Ramos (cell line): ENCODE measurements around the gene BMP5.

Experiments used
- in situ Hi-C: fragments of 300-500 bp; cut with MboI; formaldehyde crosslinking; loops from one replicate; pipeline ENCODE4 v1.14.3; 2022; ENCODE audit warnings: low sequenced_read_pairs; ENCODE audit not compliant: unreplicated experiment

Gene BMP5

DNA sequence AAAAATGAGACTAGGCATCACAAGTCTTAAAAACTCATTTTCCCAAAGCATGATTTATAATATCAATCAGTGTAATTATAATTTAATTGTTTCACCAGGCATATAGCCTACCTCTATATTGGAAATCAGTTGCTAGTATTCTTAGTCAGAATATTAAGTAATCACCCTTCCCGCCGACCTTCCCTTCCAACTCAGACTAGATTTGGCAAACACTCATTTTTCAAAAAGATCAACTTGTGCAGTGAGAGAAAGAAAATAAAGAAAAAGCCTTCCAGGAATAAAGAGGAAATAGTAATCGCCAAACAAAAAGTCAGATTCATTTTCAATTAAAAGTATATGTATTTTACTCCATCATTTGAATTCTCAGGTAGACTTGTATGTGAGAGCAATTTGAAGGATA lies 1.9 kb upstream of the BMP5 start:
- in situ Hi-C loops, result no loop called here

DNA sequence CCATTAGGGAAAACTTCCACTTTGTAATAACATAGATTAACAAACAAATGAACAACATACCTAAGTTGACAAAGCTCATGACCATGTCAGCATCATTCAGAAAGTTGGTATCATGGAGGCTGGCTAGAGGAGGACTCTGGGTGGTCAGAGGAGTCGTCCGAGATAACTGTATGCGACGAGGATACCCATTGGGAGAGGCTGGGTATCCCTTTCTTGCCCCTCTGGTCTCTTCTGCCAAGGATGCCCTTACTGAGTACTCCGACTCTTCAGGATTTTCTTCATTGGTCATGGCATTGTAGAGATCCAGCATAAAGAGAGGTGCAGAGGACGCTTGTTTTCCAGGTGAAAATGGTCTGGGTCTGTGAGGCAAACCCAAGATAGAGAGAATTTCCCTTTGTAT lies 1.1 kb downstream of the BMP5 start:
- in situ Hi-C loops, result no loop called here

DNA sequence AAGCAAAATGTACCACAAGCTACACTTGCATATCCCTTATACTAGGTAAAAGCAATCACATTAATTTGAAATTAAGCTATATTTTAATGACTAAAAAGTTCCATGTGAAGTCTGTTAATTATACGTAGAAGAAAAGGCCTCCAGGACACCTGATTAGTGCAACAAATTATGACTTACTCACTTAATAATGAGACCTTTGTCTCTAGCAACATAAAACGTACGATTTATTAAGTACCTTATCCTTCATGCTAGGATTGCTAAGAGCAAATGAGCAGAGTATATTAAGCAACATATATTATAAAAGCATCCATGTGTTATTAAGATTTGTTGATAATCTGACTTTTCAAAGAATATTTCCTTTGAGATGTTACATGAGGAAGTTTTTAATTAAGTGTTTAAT lies 2.5 kb downstream of the BMP5 start:
- in situ Hi-C loops, result no loop called here

DNA sequence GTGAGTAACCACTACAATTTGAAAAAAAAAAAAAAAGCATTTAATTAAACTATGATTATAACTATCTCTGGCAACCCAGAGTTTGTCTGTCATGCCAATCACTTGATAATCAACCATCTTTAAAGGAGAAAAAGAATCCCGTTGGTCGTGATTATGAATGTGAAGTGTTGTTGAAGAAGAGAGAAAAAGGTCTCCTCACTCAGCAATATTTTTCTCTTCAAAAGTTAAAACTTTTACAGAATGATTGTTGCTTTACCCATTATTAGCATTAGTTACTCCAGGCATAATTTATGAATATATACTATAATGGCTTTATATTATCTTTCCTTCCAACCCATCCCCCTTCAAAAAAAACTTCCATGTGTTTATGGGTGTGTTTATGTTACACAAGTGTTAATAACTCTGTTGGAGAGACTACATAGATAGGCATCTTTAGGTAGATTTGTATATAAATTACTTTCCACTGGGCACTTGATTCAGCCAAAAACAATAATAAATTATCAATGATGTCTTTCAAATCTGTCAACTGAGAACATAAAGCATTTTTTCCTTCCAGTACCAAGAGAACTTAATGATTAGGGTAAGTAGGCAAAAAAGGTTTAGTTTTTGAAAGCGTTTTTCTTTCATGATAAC lies 5.1 kb downstream of the BMP5 start:
- in situ Hi-C loops, result no loop called here

DNA sequence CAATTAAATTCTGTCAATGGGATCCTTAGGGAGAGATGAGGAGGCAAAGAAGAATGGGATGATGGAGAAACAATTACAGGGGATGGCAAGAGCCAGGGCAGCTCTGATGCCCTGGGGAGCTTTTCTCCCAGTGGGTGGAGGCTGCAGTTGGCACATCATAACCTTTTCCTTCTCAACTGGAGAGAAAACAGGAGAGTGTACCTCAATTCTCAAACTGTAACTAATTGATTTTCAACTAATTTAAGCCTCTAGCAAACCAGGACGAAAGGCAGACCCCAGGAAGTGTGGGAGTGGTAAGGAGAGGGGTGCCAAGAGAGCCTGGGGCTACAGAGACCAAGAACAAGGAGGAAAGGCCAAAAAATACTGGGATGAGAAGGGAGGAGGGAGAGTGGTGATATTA lies 5.7 kb downstream of the BMP5 start:
- in situ Hi-C loops, result no loop called here

DNA sequence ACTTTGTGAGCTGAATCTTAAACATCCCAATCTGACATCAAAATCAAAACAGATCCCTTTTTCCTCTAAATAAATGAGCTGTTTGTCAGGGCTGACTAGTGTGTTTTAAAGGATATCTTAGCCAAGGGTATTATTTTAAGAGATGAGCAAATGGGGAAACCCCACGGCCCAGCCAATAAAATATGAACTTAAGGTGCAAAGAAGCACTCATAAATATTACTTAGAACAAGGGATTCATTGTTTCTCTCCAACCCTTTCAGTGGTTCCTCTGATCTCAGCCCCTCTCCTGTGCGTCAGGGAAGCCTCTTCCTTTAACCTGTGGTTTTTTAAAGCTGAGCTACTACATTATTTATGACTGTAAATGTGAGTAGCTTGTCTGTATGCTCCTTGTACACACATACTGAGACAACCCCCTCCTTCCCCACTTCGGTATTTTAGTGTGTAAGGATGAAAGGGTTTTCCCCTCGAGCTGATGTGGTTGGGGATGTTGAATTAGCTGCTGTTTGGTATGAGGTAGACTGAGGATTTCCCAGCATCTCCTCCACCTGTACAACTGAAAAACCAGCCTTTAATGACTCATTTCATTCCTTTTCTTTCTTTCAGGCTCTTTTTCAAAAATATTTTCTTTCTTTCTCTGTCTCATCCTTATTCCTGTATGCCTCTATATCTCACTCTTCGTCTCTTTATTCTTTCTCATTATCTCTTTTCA lies 6.5 kb downstream of the BMP5 start:
- in situ Hi-C loops, result no loop called here

DNA sequence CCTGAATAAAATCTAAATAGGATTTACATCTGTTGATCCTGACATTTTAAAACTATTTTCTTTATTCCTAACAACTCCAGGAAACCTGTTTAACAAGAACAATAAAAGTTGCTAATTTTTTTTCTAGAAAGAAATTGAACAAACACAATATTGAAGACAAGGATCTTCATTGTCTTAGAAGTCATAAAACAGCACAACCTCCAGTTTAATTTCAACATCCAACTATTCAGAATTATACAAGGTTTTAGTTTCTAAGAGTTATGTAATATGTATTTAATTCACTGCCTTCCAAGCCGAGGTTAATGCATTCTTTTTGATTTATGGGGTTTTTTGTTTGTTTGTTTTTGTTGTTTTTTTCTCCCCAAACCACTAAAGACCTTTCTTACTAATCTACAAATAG lies 7.2 kb downstream of the BMP5 start:
- in situ Hi-C loops, result no loop called here

DNA sequence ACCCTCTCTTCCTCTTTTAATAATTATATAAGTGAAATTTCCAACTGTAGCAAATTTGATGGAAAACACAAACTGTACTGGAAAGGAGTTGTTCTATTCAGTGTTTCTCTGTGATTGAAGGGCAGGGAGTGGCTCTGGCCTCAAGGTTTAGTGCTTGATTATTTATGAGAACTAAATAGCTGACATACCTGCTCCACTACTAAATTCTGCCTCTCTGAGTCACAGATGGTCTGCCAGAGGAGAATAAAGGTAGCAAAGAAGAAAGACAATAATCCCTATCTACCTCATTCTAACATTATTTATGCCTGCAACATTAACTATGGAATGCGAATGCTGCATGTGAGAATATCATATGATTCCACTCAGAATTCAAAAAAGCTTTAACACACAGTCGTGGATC lies 9.3 kb downstream of the BMP5 start:
- in situ Hi-C loops, result no loop called here

DNA sequence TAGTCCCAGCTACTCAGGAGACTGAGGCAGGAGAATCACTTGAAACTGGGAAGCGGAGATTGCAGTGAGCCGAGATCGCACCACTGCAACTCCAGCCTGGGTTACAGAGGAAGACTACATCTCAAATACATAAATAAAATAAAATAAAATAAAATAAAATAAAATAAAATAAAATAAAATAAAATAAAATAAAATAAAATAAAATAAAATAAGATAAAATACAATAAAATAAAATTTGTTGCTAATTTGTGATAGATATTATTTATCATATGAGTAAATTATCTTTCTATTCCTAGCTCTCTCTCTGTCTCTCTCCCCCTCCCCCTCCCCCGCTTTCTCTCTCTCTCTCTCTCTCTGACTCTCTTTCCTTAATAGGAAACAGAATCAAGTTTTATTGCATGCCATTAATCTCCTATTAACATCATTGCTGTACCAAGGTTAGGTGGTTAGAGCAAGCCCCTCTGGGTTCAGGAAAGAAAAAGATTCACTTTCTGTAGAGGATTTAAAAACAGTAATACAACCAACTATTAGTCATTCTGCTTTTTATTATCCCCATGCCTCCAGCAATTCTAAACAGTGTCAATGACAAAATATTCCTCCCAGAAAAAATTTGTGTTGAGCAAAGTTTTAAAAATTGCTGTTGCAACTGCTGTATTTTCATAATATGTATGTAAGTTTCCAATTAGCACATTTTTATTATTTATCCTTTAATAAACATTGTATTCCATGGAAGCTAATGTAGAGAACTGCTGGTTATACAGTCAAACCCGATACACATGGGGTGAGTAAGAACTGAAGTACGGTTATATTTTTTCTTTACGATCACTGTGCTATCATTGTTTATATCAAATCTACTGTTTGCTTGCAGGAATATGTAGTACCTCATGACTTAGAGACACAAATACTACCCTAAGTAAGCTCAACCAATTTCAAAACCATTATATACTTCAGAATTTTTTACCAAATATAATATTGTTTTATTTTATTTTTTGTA lies 22.1 kb downstream of the BMP5 start:
- in situ Hi-C loops, result no loop called here

DNA sequence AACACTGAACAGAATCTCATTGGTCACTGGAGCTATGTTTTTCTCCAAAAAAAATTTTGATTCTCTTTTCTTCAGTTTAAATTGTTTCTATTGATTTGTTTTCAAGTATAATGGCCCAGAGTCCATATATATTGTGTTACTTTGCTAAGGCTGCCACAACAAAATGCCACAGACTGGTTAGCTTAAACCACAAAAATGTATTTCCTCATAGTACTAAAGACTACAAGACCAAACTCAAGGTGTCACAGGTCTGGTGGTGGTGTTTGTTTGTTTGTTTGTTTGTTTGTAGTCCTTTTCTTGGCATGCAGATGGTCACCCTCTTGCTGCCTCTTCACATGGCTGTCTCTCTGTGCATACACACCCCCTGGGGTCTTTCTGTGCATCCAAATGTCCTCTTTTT lies 34.0 kb downstream of the BMP5 start:
- in situ Hi-C loops, result no loop called here

DNA sequence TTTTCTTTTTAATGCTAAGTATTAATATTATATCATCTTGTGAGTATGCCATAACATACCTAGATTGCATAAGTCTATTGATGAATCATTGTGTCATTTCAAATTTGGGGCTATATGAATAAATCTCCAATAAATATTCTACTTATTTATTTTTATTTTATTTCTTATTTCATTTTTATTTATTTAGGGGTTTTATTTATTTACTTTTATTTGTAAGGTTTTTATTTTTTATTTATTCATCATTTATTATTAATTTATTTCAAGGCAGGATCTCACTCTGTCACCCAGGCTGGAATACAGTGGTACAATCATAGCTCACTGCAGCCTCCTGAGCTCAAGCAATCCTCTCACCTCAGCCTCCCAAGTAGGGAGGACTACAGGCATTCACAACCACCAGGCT lies 36.3 kb downstream of the BMP5 start:
- in situ Hi-C loops, result no loop called here

DNA sequence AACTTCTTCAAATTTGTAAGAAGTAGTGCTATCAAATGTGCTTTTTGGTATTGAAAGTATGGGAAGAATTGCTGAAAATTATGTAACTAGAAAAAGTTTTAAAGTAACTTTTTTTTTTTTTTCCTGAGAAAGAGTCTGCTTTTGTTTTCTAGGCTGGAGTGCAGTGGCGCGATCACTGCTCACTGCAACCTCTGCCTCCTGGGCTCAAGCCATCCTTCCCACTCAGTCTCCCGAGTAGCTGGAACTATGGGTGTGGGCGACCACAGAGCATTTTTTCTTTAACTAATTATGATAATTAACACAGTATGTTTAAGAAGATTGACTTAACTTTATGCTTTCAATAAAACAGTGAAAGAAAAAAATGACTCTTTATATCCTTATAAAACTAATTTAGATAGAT lies 38.4 kb downstream of the BMP5 start:
- in situ Hi-C loops, result no loop called here

DNA sequence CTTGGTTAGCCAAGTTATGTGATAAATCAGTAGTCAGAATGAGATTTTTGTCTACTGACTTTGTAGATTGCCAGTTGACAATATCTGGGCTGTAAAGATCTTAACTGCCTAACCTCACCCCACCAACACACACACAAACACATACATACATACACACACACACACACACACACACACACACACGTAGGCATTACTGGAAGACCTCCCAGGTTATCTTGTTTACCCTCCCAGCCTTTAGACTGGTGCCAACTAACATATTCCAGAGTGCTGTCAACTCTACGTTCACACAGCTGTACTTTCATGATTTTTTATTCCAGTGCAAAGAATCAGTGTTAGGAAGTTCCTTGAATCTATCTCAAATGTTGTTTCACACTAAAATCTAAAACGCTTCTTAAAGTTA lies 38.9 kb downstream of the BMP5 start:
- in situ Hi-C loops, result no loop called here

DNA sequence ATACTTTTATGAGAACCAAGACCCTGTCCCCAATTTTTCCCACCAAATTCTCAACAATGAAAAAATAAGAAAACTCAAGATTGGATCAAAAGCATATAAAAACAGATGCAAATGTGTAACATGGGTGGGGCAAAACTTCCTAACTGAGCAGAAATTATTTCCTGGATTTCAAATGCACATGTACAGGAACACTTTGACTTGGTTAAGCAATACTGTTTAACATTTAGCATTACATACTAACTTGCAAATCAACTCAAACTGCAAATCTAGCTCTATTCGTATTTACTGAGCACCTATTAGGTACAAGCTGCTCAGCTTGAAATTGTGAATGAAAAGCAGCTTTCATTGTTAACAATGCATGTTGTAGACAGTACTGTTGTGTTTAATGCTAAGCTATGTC lies 40.2 kb downstream of the BMP5 start:
- in situ Hi-C loops, result no loop called here

DNA sequence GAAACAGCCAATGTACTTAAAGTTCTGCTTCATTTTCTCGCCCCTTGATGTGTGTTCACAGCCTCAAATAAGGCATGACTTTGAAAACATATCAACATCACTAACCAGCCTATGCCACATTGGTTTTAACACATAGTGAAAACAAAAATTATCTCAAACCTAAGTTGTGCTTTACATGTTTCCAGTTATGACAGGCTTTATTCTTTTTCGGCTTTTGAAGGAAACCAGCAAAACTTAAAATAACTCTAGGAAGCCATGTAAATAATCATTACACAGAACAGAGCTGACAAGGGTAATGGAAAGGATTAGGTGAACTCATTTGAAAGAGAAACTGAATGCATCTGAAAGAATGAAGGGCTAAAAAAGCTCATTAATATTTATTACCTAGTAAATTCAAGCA lies 42.1 kb downstream of the BMP5 start:
- in situ Hi-C loops, result no loop called here

DNA sequence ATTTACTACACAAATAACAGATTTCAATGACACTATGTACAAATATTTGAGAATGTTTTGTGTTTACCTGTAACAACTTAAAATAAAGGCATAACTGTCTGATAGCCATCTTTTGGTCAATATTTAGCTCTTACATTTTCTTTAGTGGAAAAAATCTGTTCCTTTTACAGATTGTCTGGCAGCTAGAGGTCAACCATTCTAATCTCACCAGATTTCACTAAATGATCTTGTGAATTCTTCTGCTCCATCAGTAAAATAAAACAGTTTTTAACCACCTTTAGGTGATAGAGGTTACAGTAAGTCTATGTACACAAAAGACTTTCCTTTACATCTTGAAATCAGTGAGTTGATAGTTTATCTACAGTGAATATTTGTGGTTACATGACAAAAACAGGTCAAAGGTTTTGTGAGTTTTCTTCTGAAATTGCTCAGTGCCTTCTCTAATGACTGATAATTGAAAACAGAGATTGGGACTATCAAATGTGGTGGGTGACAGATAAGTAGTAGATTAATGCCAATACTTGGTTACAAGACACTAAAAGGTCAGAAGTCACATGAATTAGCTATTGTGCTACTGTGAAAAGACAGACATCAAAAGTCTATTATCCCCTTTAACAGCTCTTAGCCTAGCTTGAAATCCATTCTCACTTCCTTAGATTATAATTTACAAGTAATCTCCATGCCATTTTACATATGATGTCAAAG lies 47.4 kb downstream of the BMP5 start:
- in situ Hi-C loops, result no loop called here

DNA sequence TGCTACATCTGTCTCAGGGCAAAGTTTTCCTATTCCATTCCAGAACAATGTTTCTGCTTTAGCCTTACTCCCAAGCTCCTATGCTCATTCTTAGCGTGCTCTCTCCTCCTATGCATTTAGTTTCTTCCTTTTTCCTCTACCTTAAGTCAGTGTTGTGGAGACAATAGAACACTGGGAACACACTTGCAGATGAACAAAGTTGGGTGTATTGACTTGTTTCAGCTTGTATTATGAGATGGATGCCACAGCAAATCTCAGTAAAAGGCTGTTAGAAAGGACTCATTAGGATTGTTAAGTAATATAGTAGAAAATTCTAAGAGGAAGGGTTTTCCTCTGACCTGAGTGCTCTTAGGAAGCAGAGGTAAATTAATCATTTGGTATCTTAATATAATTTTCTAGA lies 48.4 kb downstream of the BMP5 start:
- in situ Hi-C loops, result no loop called here

DNA sequence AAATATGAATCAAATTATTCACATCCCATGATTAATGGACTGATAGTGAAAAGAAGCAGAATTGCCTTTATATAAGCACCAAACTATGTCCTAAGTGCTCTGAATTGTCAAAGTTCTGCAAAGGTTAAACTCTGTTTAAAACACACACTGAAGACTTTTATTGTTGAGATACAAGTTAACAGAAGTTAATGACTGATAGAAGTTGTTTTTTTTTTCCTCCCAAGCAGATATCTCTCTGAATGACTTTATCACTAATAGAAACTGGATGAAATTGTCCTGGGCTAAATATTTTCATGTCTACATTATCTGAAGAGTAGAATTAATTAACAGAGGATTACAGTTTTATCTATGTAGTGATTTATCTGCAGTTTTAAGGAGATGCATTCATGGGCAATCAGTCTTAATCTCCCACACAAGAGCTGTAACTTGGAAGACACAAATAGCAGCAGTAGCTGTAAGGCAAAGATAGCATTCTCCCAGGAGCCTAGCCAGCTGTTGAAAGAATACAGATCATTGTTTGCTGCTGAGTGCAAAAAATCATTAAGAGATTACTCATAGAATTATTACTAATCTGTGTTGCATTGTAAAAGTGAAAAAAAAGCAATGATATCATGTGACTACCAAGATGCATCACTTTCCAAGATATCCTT lies 49.9 kb downstream of the BMP5 start:
- in situ Hi-C loops, result no loop called here

DNA sequence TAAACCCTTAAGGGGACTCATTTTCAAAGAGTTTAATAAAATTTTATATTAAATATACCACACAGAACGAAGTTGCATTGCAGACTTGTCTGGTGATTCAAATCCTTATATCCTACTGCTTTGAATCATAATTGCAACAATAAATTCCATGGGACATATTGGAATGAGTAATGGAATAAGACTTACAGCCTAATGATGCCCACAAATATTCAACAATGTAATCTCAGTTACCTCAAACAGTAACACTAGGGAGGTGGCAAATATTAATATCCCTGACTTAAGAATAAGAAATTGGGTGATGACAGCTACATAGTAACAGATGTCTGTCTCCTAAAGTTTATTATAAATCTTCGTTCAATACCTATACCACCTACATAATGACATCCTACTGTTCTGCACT lies 52.6 kb downstream of the BMP5 start:
- in situ Hi-C loops, result no loop called here

DNA sequence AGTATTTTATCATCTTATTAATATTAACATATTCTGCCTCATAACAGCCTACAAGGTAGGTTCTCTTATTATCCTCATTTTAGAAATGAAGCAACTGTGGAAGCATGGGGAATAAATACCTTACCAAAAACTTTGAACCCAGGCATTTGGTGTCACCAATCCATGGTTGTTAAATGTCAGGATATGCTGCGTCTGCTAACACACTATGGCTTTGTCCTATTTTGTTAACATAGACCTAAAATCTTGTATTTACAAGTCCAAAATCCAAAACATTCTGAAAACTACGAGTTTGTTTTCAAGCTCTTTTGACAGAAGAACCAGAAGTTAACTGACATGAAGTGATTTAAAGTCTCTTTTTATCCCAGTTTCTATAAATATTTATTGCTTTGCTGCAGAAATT lies 53.4 kb downstream of the BMP5 start:
- in situ Hi-C loops, result no loop called here
